ENCODE results near the gene CLTC.

The CLTC gene

GRCh38 chr17:59669411-59669810, 49.7 kb downstream of the CLTC start:
- H3K27ac ChIP-seq (replicated peaks): peak overlapping the region; percentile 4; the same call in 1 of the 2 replicates
- no peak overlapping the region for H3K4me3 ChIP-seq (replicated peaks; ENCODE audit: insufficient read depth, low read length)
- no peaks in the 10 kb centered on the region for H3K27me3 ChIP-seq (ENCODE audit: insufficient read depth, poor library complexity, severe bottlenecking)
- DNase-seq (ENCODE audit: low read depth in 1 of 2, low spot score in 1 of 2): no peak
- no peak for TF ChIP-seq REST (IDR thresholded peaks at IDR 0.05; ENCODE audit: insufficient replicate concordance, low read depth)
- no peak for TF ChIP-seq CTCF (IDR thresholded peaks at IDR 0.05; ENCODE audit: insufficient read depth, low read length)
- no peak for TF ChIP-seq SPI1 (IDR thresholded peaks at IDR 0.05; ENCODE audit: borderline replicate concordance, low read depth)
- TF ChIP-seq POLR2AphosphoS5 (IDR thresholded peaks at IDR 0.05; ENCODE audit: low read depth): no peak
- no peak for TF ChIP-seq GABPA (IDR thresholded peaks at IDR 0.05; ENCODE audit: low read depth)

- Histone ChIP-seq H3K4me3 (replicated peaks; ENCODE audit: insufficient read depth, low read length) (no peak overlapping the region), H3K27me3 (ENCODE audit: insufficient read depth, poor library complexity, severe bottlenecking) (no peaks in the 10 kb centered on the region), H3K27ac (replicated peaks) (peak overlapping the region; percentile 4; the same call in 1 of the 2 replicates)
- TF ChIP-seq REST (IDR thresholded peaks at IDR 0.05; ENCODE audit: insufficient replicate concordance, low read depth): no peak
- no peak for TF ChIP-seq SPI1 (IDR thresholded peaks at IDR 0.05; ENCODE audit: borderline replicate concordance, low read depth)
- no peak for TF ChIP-seq POLR2AphosphoS5 (IDR thresholded peaks at IDR 0.05; ENCODE audit: low read depth)
- TF ChIP-seq CTCF (IDR thresholded peaks at IDR 0.05; ENCODE audit: insufficient read depth, low read length): no peak
- TF ChIP-seq GABPA (IDR thresholded peaks at IDR 0.05; ENCODE audit: low read depth): no peak
- DNase-seq (ENCODE audit: low read depth in 1 of 2, low spot score in 1 of 2): no peak
These were observed 50.2 kb downstream of the CLTC start for GRCh38 chr17:59669944-59670343.

- no peak for DNase-seq (ENCODE audit: low read depth in 1 of 2, low spot score in 1 of 2)
- TF ChIP-seq REST (IDR thresholded peaks at IDR 0.05; ENCODE audit: insufficient replicate concordance, low read depth) (no peak), GABPA (IDR thresholded peaks at IDR 0.05; ENCODE audit: low read depth) (no peak), SPI1 (IDR thresholded peaks at IDR 0.05; ENCODE audit: borderline replicate concordance, low read depth) (no peak), POLR2AphosphoS5 (IDR thresholded peaks at IDR 0.05; ENCODE audit: low read depth) (no peak), CTCF (IDR thresholded peaks at IDR 0.05; ENCODE audit: insufficient read depth, low read length) (no peak)
- H3K27ac ChIP-seq (replicated peaks): no peak overlapping the region
- H3K27me3 ChIP-seq (ENCODE audit: insufficient read depth, poor library complexity, severe bottlenecking): no peaks in the 10 kb centered on the region
- no peak overlapping the region for H3K4me3 ChIP-seq (replicated peaks; ENCODE audit: insufficient read depth, low read length)
These were observed 51.7 kb downstream of the CLTC start for GRCh38 chr17:59671386-59671785.

Data from HL-60 (cell line).